ENCODE data around the gene DNAJB14.

DNA sequence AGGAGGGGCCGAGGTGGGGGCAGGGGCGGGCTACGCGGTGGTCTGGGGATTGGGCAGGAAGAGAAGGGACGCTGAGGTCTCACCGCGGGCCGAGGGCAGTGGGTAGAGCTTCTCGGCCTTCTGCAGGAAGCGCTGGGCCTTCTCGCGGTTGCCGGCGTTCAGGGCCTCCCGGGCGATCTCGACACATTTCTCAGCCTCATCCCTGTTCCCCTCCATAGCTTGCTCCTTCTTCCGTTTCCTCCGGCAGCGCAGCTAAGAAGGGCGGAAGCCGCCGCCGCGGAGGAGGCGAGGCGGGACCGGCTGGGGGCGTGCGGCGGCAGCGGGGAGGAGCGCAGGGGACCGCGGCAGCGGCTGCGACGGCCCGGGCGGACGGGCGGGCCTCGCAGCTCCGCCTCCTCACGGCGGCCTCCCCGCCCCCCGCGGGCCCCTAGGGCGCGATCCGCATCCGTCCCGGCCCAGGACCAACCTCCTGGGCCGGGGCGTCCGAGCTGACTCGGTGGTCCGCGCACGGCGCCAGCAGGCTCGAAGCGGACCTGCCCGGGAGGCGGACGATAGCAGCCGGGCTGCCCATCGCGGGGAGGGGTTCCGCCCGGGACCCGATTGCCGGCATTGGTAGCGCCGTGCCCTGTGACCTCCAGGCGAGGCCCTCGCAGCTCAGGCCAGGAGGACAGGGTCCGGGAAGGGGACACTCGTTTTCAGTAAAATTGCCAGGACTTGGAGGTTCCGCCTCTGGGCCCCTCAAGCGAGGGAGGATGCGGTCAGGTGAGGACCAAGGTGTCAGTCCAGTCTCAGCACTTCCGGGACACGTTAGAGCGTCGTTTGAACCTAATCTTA lies at the start of gene DNAJB14:
- TF ChIP-seq ZNF274 (IDR thresholded peaks at IDR 0.05; ENCODE audit: low read depth, low read length) (no peak), YY1 (IDR thresholded peaks at IDR 0.05; ENCODE audit: insufficient read depth, insufficient read length) (no peak)
